Activated T-cell treated with anti-CD3 and anti-CD28 coated beads, Interleukin-2, amount 50 U/mL, for 4 hours (primary cell): Measurements from ENCODE around the gene KDSR. TPM values are rescaled to one million over a fixed set of nuclear protein-coding genes. Genes with fewer than 3 reads are reported as not detected.

Source experiments
- ATAC-seq, 2 donors: fragments of 200-7000 bp; cut with Tn5 transposase; one replicate each; pipeline ENCODE4 v1.10.0; 2021
- DNase-seq: peaks from one replicate; pipeline ENCODE4 v3.0.0-alpha.2; 2020
- H3K27me3 Mint-ChIP-seq: one replicate; pipeline ENCODE4 v1.8.0; 2021; ENCODE audit warnings: low read depth, mixed read lengths
- H3K36me3 Mint-ChIP-seq: one replicate; pipeline ENCODE4 v1.8.0; 2022; ENCODE audit warnings: mixed read lengths; ENCODE audit not compliant: insufficient read depth
- H3K4me1 Mint-ChIP-seq: one replicate; pipeline ENCODE4 v1.8.0; 2021; ENCODE audit warnings: low read depth, mixed read lengths
- H3K4me3 Mint-ChIP-seq: one replicate; pipeline ENCODE4 v1.8.0; 2021; ENCODE audit warnings: mild to moderate bottlenecking, moderate library complexity, mixed read lengths
- H3K9me3 Mint-ChIP-seq: one replicate; pipeline ENCODE4 v1.8.0; 2021; ENCODE audit warnings: mixed read lengths
- total RNA-seq, 3 donors: library from RNA; stranded (reverse); gene quantifications; one replicate each; pipeline ENCODE4 v1.2.1, GENCODE V29; 2021

The KDSR gene
- total RNA-seq, 3 donors from 2014 or later: 64.6 to 78.2 (median 76.2) TPM

DNA sequence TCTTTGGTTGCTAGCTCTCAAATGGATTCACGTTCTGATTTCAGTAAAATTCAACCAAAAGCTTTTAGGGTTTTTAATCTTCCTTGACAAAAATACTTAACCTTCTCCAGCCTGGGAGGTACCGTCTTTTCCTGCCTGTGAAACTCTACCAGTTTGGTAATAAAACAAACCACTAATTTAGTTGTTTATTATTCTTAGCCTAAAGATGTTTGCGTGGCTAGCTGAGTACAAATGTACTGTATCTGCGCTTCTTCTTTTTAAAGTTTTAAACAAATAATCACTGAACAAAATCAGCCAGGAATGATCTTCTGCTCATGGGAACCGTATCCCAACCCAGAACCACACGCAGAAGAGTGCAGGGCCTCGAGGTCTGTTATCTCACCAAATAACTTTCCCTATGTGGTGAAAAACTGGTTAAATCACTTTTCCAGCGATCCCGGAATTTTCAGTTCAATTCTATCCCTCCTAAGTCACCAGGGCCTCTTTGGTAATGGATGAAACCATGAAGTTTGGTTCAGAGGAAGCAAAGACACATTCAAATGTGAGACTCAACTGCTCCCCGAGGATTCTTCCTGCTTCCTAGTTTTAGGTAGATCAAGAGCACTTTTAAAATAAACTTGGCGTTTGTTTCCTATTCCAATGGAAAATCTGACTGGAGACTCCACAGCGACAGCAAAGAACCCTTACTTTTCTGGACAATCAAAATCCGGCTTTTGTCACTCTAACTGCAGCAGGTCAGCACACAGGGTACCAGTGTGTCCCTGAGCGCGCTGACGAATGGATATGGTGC, 83.5 kb downstream of the KDSR start:
- DNase-seq (no peak), ATAC-seq (no peak)
- Mint-ChIP-seq H3K36me3 (peaks cover 40% of the 10 kb centered on the region), H3K27me3 (no peaks in the 10 kb centered on the region), H3K4me3 (no peak overlapping the region), H3K4me1 (peaks cover 33% of the 10 kb centered on the region), H3K9me3 (peaks cover 3% of the 10 kb centered on the region)

DNA sequence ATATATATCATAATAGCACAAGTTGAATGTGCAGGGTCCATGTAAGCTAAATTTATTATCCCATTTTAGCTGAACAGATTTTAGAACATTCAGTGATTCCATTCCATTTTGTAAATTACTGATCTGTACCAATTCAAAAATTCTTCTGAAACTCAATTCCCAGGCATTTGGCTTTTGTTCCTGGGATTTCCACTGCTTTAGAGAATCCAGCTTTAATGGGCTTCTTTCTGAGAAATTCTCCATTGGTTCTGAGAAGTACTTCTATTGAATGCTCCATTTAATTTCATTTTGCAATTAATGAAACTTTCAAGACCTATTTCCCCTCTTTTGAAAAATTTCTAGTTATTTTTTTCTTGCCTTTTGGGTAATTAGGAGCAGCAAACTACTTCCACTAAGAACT, 84.2 kb downstream of the KDSR start:
- ATAC-seq: no peak
- Mint-ChIP-seq H3K4me1 (peaks cover 40% of the 10 kb centered on the region), H3K9me3 (peaks cover 3% of the 10 kb centered on the region), H3K36me3 (peaks cover 42% of the 10 kb centered on the region), H3K4me3 (no peak overlapping the region), H3K27me3 (no peaks in the 10 kb centered on the region)
- no peak for DNase-seq

Other genes with a start within 250 kb of the KDSR start
- gene BCL2, start 47.4 kb downstream of the KDSR start, total RNA-seq: 10 to 100 TPM; 45.0 to 71.4 (median 66.6) TPM
- gene VPS4B, start 55.3 kb upstream of the KDSR start, total RNA-seq: 10 to 100 TPM; 55.2 to 59.8 (median 59.3) TPM
- not detected for gene SERPINB5, start 109.8 kb upstream of the KDSR start, total RNA-seq
- gene SERPINB12, start 175.2 kb upstream of the KDSR start, total RNA-seq: not detected
- gene SERPINB13, start 220.1 kb upstream of the KDSR start, total RNA-seq: not detected